Vagina (tissue), 2 donors: ENCODE results near the gene PACRG.

ENCODE experiments used
- POLR2A ChIP-seq, 2 donors: fragments of 450-650 bp; IDR thresholded peaks; one replicate each; pipeline ENCODE4 v1.6.1; 2017; ENCODE audit warnings: antibody characterized with exemption in 2 of 2, mild to moderate bottlenecking in 2 of 2, moderate library complexity in 2 of 2
- TF ChIP-seq, protein P1 (sequence below), 3 experiments: fragments of 450-650 bp in 2 of 3; fragments of 200-600 bp in 1 of 3; sonication (generic) in 1 of 3; IDR thresholded peaks; one replicate each; pipeline ENCODE4 v1.5.1; 2017 to 2019; ENCODE audit warnings: antibody characterized with exemption in 3 of 3, mild to moderate bottlenecking in 2 of 3, moderate library complexity in 2 of 3

DNA sequence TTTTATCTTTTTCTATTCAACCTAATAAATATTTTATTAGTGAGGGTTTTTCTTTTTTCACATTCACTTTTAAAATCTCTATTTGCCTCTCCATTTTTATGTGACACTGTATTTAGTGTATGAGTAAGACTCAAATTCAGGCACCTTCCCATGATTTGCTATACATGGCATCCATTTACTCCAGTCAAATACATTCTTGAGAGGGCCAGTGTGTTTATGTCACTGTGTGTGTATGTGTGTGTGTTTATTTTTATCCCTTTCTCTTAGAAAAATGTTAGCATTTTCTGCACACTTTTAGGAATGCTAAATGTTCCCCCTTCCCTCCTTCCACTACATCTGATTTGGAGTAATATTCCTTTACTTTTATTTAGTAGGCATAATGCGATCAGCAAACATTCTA is 290.0 kb downstream of the PACRG start:
- TF ChIP-seq, protein P1, sequence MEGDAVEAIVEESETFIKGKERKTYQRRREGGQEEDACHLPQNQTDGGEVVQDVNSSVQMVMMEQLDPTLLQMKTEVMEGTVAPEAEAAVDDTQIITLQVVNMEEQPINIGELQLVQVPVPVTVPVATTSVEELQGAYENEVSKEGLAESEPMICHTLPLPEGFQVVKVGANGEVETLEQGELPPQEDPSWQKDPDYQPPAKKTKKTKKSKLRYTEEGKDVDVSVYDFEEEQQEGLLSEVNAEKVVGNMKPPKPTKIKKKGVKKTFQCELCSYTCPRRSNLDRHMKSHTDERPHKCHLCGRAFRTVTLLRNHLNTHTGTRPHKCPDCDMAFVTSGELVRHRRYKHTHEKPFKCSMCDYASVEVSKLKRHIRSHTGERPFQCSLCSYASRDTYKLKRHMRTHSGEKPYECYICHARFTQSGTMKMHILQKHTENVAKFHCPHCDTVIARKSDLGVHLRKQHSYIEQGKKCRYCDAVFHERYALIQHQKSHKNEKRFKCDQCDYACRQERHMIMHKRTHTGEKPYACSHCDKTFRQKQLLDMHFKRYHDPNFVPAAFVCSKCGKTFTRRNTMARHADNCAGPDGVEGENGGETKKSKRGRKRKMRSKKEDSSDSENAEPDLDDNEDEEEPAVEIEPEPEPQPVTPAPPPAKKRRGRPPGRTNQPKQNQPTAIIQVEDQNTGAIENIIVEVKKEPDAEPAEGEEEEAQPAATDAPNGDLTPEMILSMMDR (IDR thresholded peaks at IDR 0.05): no peak
- no peak for TF ChIP-seq POLR2A (IDR thresholded peaks at IDR 0.05)
